Large intestine (tissue), 3 donors: Measurements from ENCODE around the gene SLC4A2. TPM values are rescaled to one million over a fixed set of nuclear protein-coding genes. Genes with fewer than 3 reads are reported as not detected.

ENCODE experiments used
- DNase-seq, 2 donors: peaks; one replicate each; pipeline versions ENCODE4 v3.0.0 to v3.0.0-alpha.2; 2013
- H3K27ac ChIP-seq: one replicate; pipeline ENCODE4 v1.5.1; 2013; ENCODE audit warnings: low read length
- H3K27me3 ChIP-seq: 2 replicates; pipeline ENCODE4 v1.6.1; 2013; ENCODE audit warnings: low read length; ENCODE audit not compliant: control insufficient read depth, insufficient read depth
- H3K36me3 ChIP-seq: 2 replicates; pipeline ENCODE4 v1.6.1; 2013; ENCODE audit warnings: low read length; ENCODE audit not compliant: control insufficient read depth, insufficient read depth
- H3K4me1 ChIP-seq: one replicate; pipeline ENCODE4 v1.6.1; 2013; ENCODE audit warnings: low read length; ENCODE audit not compliant: control insufficient read depth, insufficient read depth
- H3K4me3 ChIP-seq: one replicate; pipeline ENCODE4 v1.5.1; 2013; ENCODE audit warnings: low read length
- H3K9me3 ChIP-seq: one replicate; pipeline ENCODE4 v1.6.1; 2013; ENCODE audit warnings: mild to moderate bottlenecking, low read depth, low read length, moderate library complexity; ENCODE audit not compliant: control insufficient read depth
- whole genome bisulfite sequencing: methylation state at CpG from one replicate; pipeline ENCODE4 v1.1.5; 2013; ENCODE audit warnings: low lambda C conversion rate; ENCODE audit not compliant: insufficient coverage; 5-methylcytosine and 5-hydroxymethylcytosine counted together
- polyA plus RNA-seq: library from polyadenylated mRNA; unstranded; fragments of 120-200 nt; gene quantifications from one replicate; pipeline ENCODE4 v1.2.1, GENCODE V29; 2013

The SLC4A2 gene
- polyA plus RNA-seq, 1 donor = 107 TPM

GRCh38 chr7:151088019-151088855 lies 28.8 kb downstream of the SLC4A2 start:
- H3K9me3 ChIP-seq = no peaks in the 10 kb centered on the region
- no CpG with 5 or more reads among the region's 16 CpGs for whole genome bisulfite sequencing
- H3K4me1 ChIP-seq = peaks cover 37% of the 10 kb centered on the region
- DNase-seq = no peak
- H3K27ac ChIP-seq = peak overlapping the region; percentile 60
- peaks cover 2% of the 10 kb centered on the region for H3K36me3 ChIP-seq
- peak overlapping the region; percentile 72 for H3K4me3 ChIP-seq
- H3K27me3 ChIP-seq = no peaks in the 10 kb centered on the region

- H3K9me3 ChIP-seq = no peaks in the 10 kb centered on the region
Observed at GRCh38 chr7:151088856-151089699, 29.7 kb downstream of the SLC4A2 start.

GRCh38 chr7:151089893-151090730 lies 30.7 kb downstream of the SLC4A2 start:
- no peak for DNase-seq
- no CpG with 5 or more reads among the region's 22 CpGs for whole genome bisulfite sequencing
- peaks cover 2% of the 10 kb centered on the region for H3K36me3 ChIP-seq
- H3K4me1 ChIP-seq = peaks cover 33% of the 10 kb centered on the region
- H3K9me3 ChIP-seq = no peaks in the 10 kb centered on the region
- H3K27me3 ChIP-seq = no peaks in the 10 kb centered on the region
- H3K27ac ChIP-seq = peak overlapping the region; percentile 60
- no peak overlapping the region for H3K4me3 ChIP-seq

More at GRCh38 chr7:151088856-151089699, 29.7 kb downstream of the SLC4A2 start:
- 88% methylated on average over 3 of the region's 30 CpGs for WGBS
- DNase-seq = peak; percentile 61 to 75
- Histone ChIP-seq H3K27ac (peak overlapping the region; percentile 60), H3K4me3 (peak overlapping the region; percentile 3), H3K27me3 (no peaks in the 10 kb centered on the region), H3K36me3 (peaks cover 2% of the 10 kb centered on the region), H3K4me1 (peaks cover 33% of the 10 kb centered on the region)

- H3K27me3 ChIP-seq = no peaks in the 10 kb centered on the region
- peaks cover 5% of the 10 kb centered on the region for H3K36me3 ChIP-seq
- WGBS = no CpG with 5 or more reads among the region's 7 CpGs
- peaks cover 27% of the 10 kb centered on the region for H3K4me1 ChIP-seq
- H3K27ac ChIP-seq = no peak overlapping the region
- H3K9me3 ChIP-seq = no peaks in the 10 kb centered on the region
- H3K4me3 ChIP-seq = no peak overlapping the region
- no peak for DNase-seq
Observed at GRCh38 chr7:151091003-151091402, 31.6 kb downstream of the SLC4A2 start.

- no peaks in the 10 kb centered on the region for H3K9me3 ChIP-seq
- no peaks in the 10 kb centered on the region for H3K27me3 ChIP-seq
- no CpG with 5 or more reads among the region's 6 CpGs for WGBS
- peaks cover 5% of the 10 kb centered on the region for H3K36me3 ChIP-seq
- peak; percentile 67 to 71 for DNase-seq
- peaks cover 27% of the 10 kb centered on the region for H3K4me1 ChIP-seq
- H3K27ac ChIP-seq = no peak overlapping the region
- no peak overlapping the region for H3K4me3 ChIP-seq
Observed at GRCh38 chr7:151091431-151091830, 32.0 kb downstream of the SLC4A2 start.

GRCh38 chr7:151091988-151092387 lies 32.6 kb downstream of the SLC4A2 start:
- Histone ChIP-seq H3K4me1 (peaks cover 27% of the 10 kb centered on the region), H3K9me3 (no peaks in the 10 kb centered on the region), H3K27me3 (no peaks in the 10 kb centered on the region), H3K4me3 (no peak overlapping the region), H3K27ac (no peak overlapping the region), H3K36me3 (peaks cover 5% of the 10 kb centered on the region)
- WGBS = no CpG with 5 or more reads among the region's 14 CpGs
- DNase-seq = no peak

- Histone ChIP-seq H3K27me3 (no peaks in the 10 kb centered on the region), H3K9me3 (no peaks in the 10 kb centered on the region), H3K4me3 (no peak overlapping the region), H3K36me3 (peaks cover 5% of the 10 kb centered on the region), H3K27ac (no peak overlapping the region), H3K4me1 (peaks cover 17% of the 10 kb centered on the region)
- DNase-seq = no peak
- WGBS = no CpG with 5 or more reads among the region's 6 CpGs
Observed at GRCh38 chr7:151093748-151094147, 34.4 kb downstream of the SLC4A2 start.

- DNase-seq = no peak
- 94% methylated on average over 3 of the region's 5 CpGs for WGBS
- Histone ChIP-seq H3K4me3 (no peak overlapping the region), H3K4me1 (peaks cover 10% of the 10 kb centered on the region), H3K9me3 (no peaks in the 10 kb centered on the region), H3K27ac (no peak overlapping the region), H3K36me3 (peaks cover 5% of the 10 kb centered on the region), H3K27me3 (no peaks in the 10 kb centered on the region)
Observed at GRCh38 chr7:151094675-151095074, 35.3 kb downstream of the SLC4A2 start.

GRCh38 chr7:151095123-151095797 lies 35.9 kb downstream of the SLC4A2 start:
- no peak overlapping the region for H3K4me3 ChIP-seq
- no CpG with 5 or more reads among the region's 10 CpGs for WGBS

More at GRCh38 chr7:151095123-151095797, 35.9 kb downstream of the SLC4A2 start:
- no peak for DNase-seq
- H3K36me3 ChIP-seq = peaks cover 5% of the 10 kb centered on the region
- H3K9me3 ChIP-seq = no peaks in the 10 kb centered on the region
- H3K27ac ChIP-seq = no peak overlapping the region
- no peaks in the 10 kb centered on the region for H3K27me3 ChIP-seq
- H3K4me1 ChIP-seq = peaks cover 8% of the 10 kb centered on the region
